Adrenal gland (tissue), 5 donors: ENCODE data around the gene FMN1.

Source experiments
- POLR2A ChIP-seq, 2 donors: fragments of 450-650 bp; IDR thresholded peaks; one replicate each; pipeline ENCODE4 v1.6.1; 2017; ENCODE audit warnings: antibody characterized with exemption in 2 of 2, mild to moderate bottlenecking in 2 of 2, moderate library complexity in 1 of 2
- TF ChIP-seq, protein P1 (sequence below), 6 experiments: fragments of 450-650 bp in 4 of 6; fragments of 200-600 bp in 2 of 6; sonication (generic) in 1 of 6; IDR thresholded peaks; 1 replicate in 5 of 6; 2 replicates in 1 of 6; pipeline versions ENCODE4 v1.5.1 to v1.8.0; 2016 to 2021; ENCODE audit warnings: antibody characterized with exemption in 6 of 6, mild to moderate bottlenecking in 2 of 6, moderate library complexity in 1 of 6
- donor health status: DM: no; HTN: no; CAD: no.

DNA sequence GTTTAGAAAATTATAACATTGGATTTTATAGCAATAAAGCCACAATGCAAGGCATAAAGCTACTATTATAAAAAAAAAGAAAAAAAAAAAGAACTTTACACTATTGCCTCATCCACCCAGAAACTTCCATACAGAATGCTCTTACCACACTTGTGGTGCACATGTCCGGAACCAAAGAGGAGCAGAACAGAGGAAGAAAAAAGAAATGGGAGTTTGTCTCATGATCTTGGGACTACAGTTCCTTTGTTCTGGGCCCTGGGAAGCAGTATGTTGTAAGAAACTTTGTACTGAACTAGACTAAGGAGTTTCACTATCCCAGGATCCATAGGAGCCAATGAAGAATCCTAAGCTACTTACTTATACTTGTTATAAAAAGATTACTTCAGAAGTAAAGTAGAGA is 36.1 kb downstream of the FMN1 start:
- TF ChIP-seq, protein P1, sequence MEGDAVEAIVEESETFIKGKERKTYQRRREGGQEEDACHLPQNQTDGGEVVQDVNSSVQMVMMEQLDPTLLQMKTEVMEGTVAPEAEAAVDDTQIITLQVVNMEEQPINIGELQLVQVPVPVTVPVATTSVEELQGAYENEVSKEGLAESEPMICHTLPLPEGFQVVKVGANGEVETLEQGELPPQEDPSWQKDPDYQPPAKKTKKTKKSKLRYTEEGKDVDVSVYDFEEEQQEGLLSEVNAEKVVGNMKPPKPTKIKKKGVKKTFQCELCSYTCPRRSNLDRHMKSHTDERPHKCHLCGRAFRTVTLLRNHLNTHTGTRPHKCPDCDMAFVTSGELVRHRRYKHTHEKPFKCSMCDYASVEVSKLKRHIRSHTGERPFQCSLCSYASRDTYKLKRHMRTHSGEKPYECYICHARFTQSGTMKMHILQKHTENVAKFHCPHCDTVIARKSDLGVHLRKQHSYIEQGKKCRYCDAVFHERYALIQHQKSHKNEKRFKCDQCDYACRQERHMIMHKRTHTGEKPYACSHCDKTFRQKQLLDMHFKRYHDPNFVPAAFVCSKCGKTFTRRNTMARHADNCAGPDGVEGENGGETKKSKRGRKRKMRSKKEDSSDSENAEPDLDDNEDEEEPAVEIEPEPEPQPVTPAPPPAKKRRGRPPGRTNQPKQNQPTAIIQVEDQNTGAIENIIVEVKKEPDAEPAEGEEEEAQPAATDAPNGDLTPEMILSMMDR (IDR thresholded peaks at IDR 0.05): no peak
- no peak for TF ChIP-seq POLR2A (IDR thresholded peaks at IDR 0.05)
